ENCODE results near the gene SPATA6L. TPM values are rescaled to one million over a fixed set of nuclear protein-coding genes. Genes with fewer than 3 reads are reported as not detected.
A peak's percentile ranks its signal among the peaks of the same experiment; 100 is the strongest.

Gene SPATA6L
- total and polyA plus RNA-seq, 9 of the 15 experiments (the other 6 are each of a cell fraction or from before 2014, with no cell fraction given), result 0.03 to 1.00 (median 0.08) TPM; not detected in 4

- H3K27me3 ChIP-seq (ENCODE audit: control insufficient read depth in 2 of 2, insufficient read depth in 2 of 2, low read length in 2 of 2), result no peaks in the 10 kb centered on the region
- peak; percentile 61 for FAIRE-seq
- CTCF ChIA-PET (ENCODE audit: low intra/inter-chr PET ratio), result no interaction called here
- H3K4me1 ChIP-seq (replicated peaks in 1 of 2; ENCODE audit: control insufficient read depth in 2 of 2, insufficient read depth in 2 of 2, low read length in 2 of 2), result peaks cover 0 to 17% of the 10 kb centered on the region in 2 experiments; a peak in 4 of 5 replicates
- BruUV-seq (replicated peaks), result no TSS peak
- no peak overlapping the region for H3K4me3 ChIP-seq
- peak overlapping the region; percentile 86; the same call in 1 of the 2 replicates for H2AFZ ChIP-seq (ENCODE audit: low read depth, low read length)
- no peaks in the 10 kb centered on the region for H4K20me1 ChIP-seq (replicated peaks; ENCODE audit: control insufficient read depth, insufficient read depth, low read length)
- no peak overlapping the region for H3K27ac ChIP-seq (ENCODE audit: extremely low read depth, low read depth, low read length)
- TF ChIP-seq PKNOX1 (IDR thresholded peaks at IDR 0.05) (peak; percentile 93), SMAD4 (CRISPR knock-in tag; conservative IDR thresholded peaks at IDR 0.05) (no peak)
- no peak overlapping the region for H3K4me2 ChIP-seq (ENCODE audit: insufficient read depth, low read length)
- DNase-seq (ENCODE audit: extremely low read depth in 1 of 4, low spot score in 3 of 4), result no peak
- H3K36me3 ChIP-seq (ENCODE audit: control insufficient read depth, insufficient read depth, low read length), result no peaks in the 10 kb centered on the region
- no peak for ATAC-seq
- intact Hi-C loops (cut with micrococcal nuclease) (loop anchor here (5.0 kb wide), 1 partner anchor 65 kb away; the partner anchor contains the start of gene AK3), in situ Hi-C loops (cut with MboI) (no loop called here)
- H3K9me3 ChIP-seq (replicated peaks; ENCODE audit: control insufficient read depth, insufficient read depth, low read depth, low read length), result no peaks in the 10 kb centered on the region
- peak overlapping the region in 1 of 2 experiments; percentile 97; a peak in 1 of 4 replicates for H3K9ac ChIP-seq (ENCODE audit: insufficient read depth in 1 of 2, low read depth in 2 of 2, low read length in 2 of 2)
- H3K79me2 ChIP-seq (ENCODE audit: control insufficient read depth, insufficient read depth, low read length), result peaks cover 27% of the 10 kb centered on the region
- POLR2A ChIA-PET, result interaction anchor here (0.9 kb wide), 1 partner anchor 15 kb away, joined by 3 read pairs; the partner anchor contains the start of gene PLPP6
- H3K9me1 ChIP-seq (ENCODE audit: control insufficient read depth, insufficient read depth, low read length), result no peaks in the 10 kb centered on the region
- WGBS (ENCODE audit: insufficient coverage, low coverage, missing lambda C conversion rate), result 89% methylated on average over 2 of the region's 3 CpGs
These were observed 11.1 kb upstream of the SPATA6L start for GRCh38 chr9:4677392-4677791.

GRCh38 chr9:4674783-4675182 lies 8.5 kb upstream of the SPATA6L start:
- H2AFZ ChIP-seq (ENCODE audit: low read depth, low read length), result no peak overlapping the region
- no peak overlapping the region for H3K9ac ChIP-seq (ENCODE audit: insufficient read depth in 1 of 2, low read depth in 2 of 2, low read length in 2 of 2)
- intact Hi-C loops (cut with micrococcal nuclease) (loop anchor here (5.0 kb wide), 1 partner anchor 68 kb away; the partner anchor contains the start of gene AK3), in situ Hi-C loops (cut with MboI) (no loop called here)
- peaks cover 4% of the 10 kb centered on the region for H3K79me2 ChIP-seq (ENCODE audit: control insufficient read depth, insufficient read depth, low read length)
- CTCF ChIA-PET (ENCODE audit: low intra/inter-chr PET ratio), result no interaction called here
- no peaks in the 10 kb centered on the region for H3K9me3 ChIP-seq (replicated peaks; ENCODE audit: control insufficient read depth, insufficient read depth, low read depth, low read length)
- POLR2A ChIA-PET, result interaction anchor here (0.7 to 2.1 kb wide), 2 partner anchors 9 to 10 kb away, joined by 3 to 4 read pairs; partner anchors contain the start of gene SPATA6L
- no peak overlapping the region for H3K27ac ChIP-seq (ENCODE audit: extremely low read depth, low read depth, low read length)
- no peak for FAIRE-seq
- DNase-seq (ENCODE audit: extremely low read depth in 1 of 4, low spot score in 3 of 4), result no peak
- no peak overlapping the region for H3K4me2 ChIP-seq (ENCODE audit: insufficient read depth, low read length)
- no peaks in the 10 kb centered on the region for H3K36me3 ChIP-seq (ENCODE audit: control insufficient read depth, insufficient read depth, low read length)
- H3K4me1 ChIP-seq (replicated peaks in 1 of 2; ENCODE audit: control insufficient read depth in 2 of 2, insufficient read depth in 2 of 2, low read length in 2 of 2), result peaks cover 0 to 11% of the 10 kb centered on the region in 2 experiments; a peak in 4 of 5 replicates
- no peak for ATAC-seq
- H3K4me3 ChIP-seq, result no peak overlapping the region
- no peaks in the 10 kb centered on the region for H3K9me1 ChIP-seq (ENCODE audit: control insufficient read depth, insufficient read depth, low read length)
- no TSS peak for BruUV-seq (replicated peaks)
- no peaks in the 10 kb centered on the region for H3K27me3 ChIP-seq (ENCODE audit: control insufficient read depth in 2 of 2, insufficient read depth in 2 of 2, low read length in 2 of 2)
- H4K20me1 ChIP-seq (replicated peaks; ENCODE audit: control insufficient read depth, insufficient read depth, low read length), result no peaks in the 10 kb centered on the region
- TF ChIP-seq ZNF449 (CRISPR knock-in tag; IDR thresholded peaks at IDR 0.05), result no peak
- TF ChIP-seq CEBPG (CRISPR knock-in tag; IDR thresholded peaks at IDR 0.05), result no peak
- TF ChIP-seq CEBPG (tag; conservative IDR thresholded peaks at IDR 0.05 in 1 of 2, IDR thresholded peaks at IDR 0.05 in 1 of 2), result peak in 1 of 2 experiments; percentile 44; a peak in 1 of 4 replicates
- TF ChIP-seq ZNF133 (CRISPR knock-in tag; IDR thresholded peaks at IDR 0.05), result no peak
- no peak for TF ChIP-seq HMBOX1 (IDR thresholded peaks at IDR 0.05)
- no peak for TF ChIP-seq ZNF316 (IDR thresholded peaks at IDR 0.05)
- no peak for TF ChIP-seq ZZZ3 (IDR thresholded peaks at IDR 0.05)
- TF ChIP-seq PHF21A (IDR thresholded peaks at IDR 0.05; ENCODE audit: borderline replicate concordance, low read depth), result no peak
- no peak for TF ChIP-seq DEAF1 (CRISPR knock-in tag; IDR thresholded peaks at IDR 0.05)
- TF ChIP-seq HDGF (IDR thresholded peaks at IDR 0.05), result no peak

Measured in K562 (cell line).